ENCODE measurements around the gene BMPER. TPM values are rescaled to one million over a fixed set of nuclear protein-coding genes. Genes with fewer than 3 reads are reported as not detected.

The BMPER gene
- total RNA-seq, 1 donor from 2014 or later = 0.26 TPM

DNA sequence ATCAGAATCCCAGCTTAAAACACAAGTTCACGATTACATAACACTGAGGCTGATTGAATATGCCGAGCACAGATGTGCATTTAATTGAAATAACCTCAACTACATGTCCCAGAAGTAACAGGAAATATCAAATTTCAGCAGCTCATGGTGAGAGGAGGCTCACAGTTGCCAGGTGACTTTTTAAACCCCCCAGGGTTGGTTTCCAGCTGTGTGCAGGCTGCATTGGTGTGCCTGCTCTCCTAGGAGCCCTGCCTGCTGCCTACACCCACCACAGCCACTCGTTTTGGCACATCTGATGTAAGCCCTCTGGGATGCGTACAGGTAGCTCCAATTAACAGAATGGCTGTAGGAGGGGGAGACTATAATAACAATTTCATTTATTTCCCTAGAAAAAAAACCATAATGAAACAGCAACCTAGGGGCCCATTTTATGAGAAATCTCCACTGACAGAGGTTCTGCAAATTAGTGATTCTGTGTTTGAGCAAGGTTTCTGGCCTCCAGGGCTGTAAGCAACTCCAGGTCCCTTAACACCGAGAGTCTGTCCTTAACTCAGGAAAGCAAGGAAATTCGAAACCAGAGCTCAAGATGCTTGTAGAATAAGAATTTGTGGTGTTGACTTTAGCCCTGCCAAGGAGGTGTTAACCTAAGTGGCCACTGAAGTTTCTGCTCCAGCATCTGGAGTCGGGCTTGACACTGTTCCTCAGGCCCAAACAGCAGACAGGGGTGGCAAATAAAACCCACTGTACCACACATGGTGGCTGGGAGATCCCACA is 161.9 kb downstream of the BMPER start:
- DNase-seq (ENCODE audit: low read depth) (peak; percentile 47), FAIRE-seq (no peak)
- Histone ChIP-seq H3K4me3 (ENCODE audit: low read depth, low read length) (no peak overlapping the region), H3K36me3 (ENCODE audit: control insufficient read depth, insufficient read depth, low read length) (no peaks in the 10 kb centered on the region), H3K27me3 (ENCODE audit: control insufficient read depth, insufficient read depth, low read length) (no peaks in the 10 kb centered on the region)
- TF ChIP-seq, protein P1, sequence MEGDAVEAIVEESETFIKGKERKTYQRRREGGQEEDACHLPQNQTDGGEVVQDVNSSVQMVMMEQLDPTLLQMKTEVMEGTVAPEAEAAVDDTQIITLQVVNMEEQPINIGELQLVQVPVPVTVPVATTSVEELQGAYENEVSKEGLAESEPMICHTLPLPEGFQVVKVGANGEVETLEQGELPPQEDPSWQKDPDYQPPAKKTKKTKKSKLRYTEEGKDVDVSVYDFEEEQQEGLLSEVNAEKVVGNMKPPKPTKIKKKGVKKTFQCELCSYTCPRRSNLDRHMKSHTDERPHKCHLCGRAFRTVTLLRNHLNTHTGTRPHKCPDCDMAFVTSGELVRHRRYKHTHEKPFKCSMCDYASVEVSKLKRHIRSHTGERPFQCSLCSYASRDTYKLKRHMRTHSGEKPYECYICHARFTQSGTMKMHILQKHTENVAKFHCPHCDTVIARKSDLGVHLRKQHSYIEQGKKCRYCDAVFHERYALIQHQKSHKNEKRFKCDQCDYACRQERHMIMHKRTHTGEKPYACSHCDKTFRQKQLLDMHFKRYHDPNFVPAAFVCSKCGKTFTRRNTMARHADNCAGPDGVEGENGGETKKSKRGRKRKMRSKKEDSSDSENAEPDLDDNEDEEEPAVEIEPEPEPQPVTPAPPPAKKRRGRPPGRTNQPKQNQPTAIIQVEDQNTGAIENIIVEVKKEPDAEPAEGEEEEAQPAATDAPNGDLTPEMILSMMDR (IDR thresholded peaks at IDR 0.05; ENCODE audit: insufficient read depth, low read length, severe bottlenecking) = no peak

DNA sequence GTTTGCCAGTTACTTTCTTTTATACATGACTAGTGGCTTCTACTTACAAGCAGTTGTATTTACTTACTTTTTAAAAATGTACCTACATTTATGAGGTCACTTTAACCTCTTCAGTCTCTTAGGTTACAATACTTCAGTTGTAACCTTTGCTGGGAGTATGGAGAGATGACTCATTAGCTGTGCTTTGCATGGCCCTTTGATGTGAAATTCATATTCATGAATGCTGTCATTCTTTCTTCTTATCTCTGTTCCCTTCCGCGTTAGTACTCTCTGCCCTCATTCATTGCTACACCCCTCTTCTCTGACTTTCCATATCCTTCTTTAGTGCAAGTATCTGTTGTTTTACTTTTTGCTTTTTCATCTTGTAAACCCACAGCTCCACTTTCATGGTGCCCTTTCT is 164.3 kb downstream of the BMPER start:
- TF ChIP-seq, protein P1 (IDR thresholded peaks at IDR 0.05; ENCODE audit: insufficient read depth, low read length, severe bottlenecking) = no peak
- DNase-seq (ENCODE audit: low read depth) (peak; percentile 79), FAIRE-seq (no peak)
- Histone ChIP-seq H3K4me3 (ENCODE audit: low read depth, low read length) (no peak overlapping the region), H3K36me3 (ENCODE audit: control insufficient read depth, insufficient read depth, low read length) (no peaks in the 10 kb centered on the region), H3K27me3 (ENCODE audit: control insufficient read depth, insufficient read depth, low read length) (no peaks in the 10 kb centered on the region)

DNA sequence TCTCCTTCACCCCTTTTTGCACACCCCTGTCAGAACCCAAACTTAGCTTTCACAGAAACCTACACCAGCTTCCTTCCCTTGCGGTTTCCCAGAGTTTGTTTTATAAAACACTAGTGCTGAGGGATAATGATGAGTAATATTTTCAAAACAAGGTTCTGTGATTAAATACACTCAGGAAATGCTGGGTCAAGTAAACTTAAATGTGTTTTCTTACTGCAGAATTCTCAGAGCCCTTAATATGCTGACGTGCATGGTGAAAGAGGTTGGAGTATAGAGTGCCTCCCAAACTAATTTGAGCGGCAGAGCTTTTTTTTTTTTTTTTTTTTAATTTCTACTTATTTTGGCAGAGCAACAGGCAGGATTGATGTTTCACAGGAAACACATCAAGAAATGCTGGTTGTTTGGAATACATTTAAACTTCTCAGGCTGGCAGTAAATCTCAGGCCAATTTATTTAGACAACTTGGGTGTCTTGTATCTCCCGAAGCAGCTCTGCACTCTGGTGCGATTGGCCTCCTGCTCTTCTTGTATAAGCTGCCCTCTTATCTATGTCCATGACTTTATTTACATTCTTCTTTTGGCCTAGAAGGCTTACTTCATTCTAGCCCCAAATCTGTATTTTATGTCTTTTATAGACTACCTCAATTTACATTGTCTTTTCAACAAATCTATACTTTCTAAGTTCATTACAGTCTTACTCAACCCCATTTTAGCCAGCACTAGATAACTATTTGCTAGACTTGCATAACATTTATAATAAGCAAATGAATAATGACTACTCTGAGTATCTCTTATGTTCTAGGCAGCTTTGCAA is 165.4 kb downstream of the BMPER start:
- TF ChIP-seq, protein P1 (IDR thresholded peaks at IDR 0.05; ENCODE audit: insufficient read depth, low read length, severe bottlenecking) = no peak
- Histone ChIP-seq H3K4me3 (ENCODE audit: low read depth, low read length) (no peak overlapping the region), H3K27me3 (ENCODE audit: control insufficient read depth, insufficient read depth, low read length) (no peaks in the 10 kb centered on the region), H3K36me3 (ENCODE audit: control insufficient read depth, insufficient read depth, low read length) (no peaks in the 10 kb centered on the region)
- no peak for FAIRE-seq
- peak; percentile 42 for DNase-seq (ENCODE audit: low read depth)

DNA sequence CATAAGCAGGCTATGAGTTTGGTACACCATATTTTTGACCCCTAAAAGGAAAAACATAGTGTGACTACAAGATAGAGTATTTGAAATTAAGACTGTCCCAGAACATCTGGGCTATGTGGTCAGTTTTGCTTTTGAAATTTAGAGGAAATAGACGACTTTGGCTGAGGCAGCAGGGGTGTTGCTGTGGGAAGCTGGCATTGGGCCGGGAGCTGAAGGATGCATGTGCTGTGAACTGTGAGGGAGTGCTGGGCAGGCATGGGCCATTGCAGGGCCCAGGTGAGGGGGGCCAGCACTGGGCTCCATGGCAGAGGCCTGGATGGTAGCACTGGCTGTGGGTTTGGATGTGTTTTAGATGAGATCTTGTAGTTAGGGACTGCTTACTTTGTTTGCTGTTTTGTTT is 168.3 kb downstream of the BMPER start:
- FAIRE-seq (no peak), DNase-seq (ENCODE audit: low read depth) (no peak)
- TF ChIP-seq, protein P1 (IDR thresholded peaks at IDR 0.05; ENCODE audit: insufficient read depth, low read length, severe bottlenecking) = no peak
- Histone ChIP-seq H3K36me3 (ENCODE audit: control insufficient read depth, insufficient read depth, low read length) (no peaks in the 10 kb centered on the region), H3K27me3 (ENCODE audit: control insufficient read depth, insufficient read depth, low read length) (no peaks in the 10 kb centered on the region), H3K4me3 (ENCODE audit: low read depth, low read length) (no peak overlapping the region)

DNA sequence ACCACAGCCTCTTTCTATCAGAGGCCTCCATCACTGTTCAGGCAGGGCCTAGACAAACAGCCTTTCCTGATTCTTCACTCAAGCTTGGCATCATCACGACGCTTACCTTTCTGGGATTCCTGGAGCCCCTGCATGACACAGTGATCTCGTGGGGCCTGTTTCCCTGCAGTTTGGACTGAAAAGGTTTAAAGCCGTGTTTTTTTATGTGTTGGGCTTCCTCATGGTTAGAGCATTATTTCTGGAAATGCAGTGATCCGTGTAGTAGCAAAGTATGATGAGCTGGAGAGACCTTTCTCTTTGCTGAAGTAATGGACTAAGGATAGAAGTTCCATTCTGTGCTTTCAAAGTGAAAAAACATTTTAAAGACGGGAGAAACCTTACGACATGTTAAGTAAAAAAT is 169.1 kb downstream of the BMPER start:
- no peak overlapping the region for H3K4me3 ChIP-seq (ENCODE audit: low read depth, low read length)
- H3K27me3 ChIP-seq (ENCODE audit: control insufficient read depth, insufficient read depth, low read length) = no peaks in the 10 kb centered on the region
- TF ChIP-seq, protein P1 (IDR thresholded peaks at IDR 0.05; ENCODE audit: insufficient read depth, low read length, severe bottlenecking) = no peak
- no peaks in the 10 kb centered on the region for H3K36me3 ChIP-seq (ENCODE audit: control insufficient read depth, insufficient read depth, low read length)
- DNase-seq (ENCODE audit: low read depth) (no peak), FAIRE-seq (no peak)

Data from bronchial epithelial cell (primary cell).